ENCODE results near the gene NDUFV1. TPM values are rescaled to one million over a fixed set of nuclear protein-coding genes. Genes with fewer than 3 reads are reported as not detected.
"Not testable (repeated sequence)": the region's sequence is repeated elsewhere in the genome, so short reads cannot be mapped to it uniquely, and the experiment has no call there.

Gene NDUFV1
- polyA plus RNA-seq, 3 donors = 165 to 248 (median 201) TPM

DNA sequence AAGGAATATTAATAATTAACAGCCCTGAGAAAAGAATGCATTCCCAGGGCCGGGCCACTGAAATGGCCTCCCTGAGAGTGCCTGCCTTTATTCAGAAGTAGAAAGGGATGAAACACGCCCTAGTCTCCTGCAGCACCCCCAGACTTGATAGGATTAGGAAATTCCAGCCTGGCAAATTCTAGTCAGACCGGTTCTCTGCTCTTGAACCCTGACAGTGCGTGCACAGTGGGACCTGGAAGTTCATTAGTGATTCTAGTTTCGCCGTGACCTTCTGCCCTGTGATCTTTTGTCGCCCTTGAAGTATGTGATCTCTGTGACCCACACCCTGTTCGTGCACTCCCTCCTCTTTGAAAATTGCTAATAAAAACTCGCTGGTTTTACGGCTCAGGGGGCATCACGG is 25.3 kb upstream of the NDUFV1 start:
- peak in 2 of 11 donors; percentile 42 to 48 for DNase-seq (ENCODE audit: extremely low read depth in 1 of 11, low read depth in 9 of 11, low spot score in 4 of 11)

DNA sequence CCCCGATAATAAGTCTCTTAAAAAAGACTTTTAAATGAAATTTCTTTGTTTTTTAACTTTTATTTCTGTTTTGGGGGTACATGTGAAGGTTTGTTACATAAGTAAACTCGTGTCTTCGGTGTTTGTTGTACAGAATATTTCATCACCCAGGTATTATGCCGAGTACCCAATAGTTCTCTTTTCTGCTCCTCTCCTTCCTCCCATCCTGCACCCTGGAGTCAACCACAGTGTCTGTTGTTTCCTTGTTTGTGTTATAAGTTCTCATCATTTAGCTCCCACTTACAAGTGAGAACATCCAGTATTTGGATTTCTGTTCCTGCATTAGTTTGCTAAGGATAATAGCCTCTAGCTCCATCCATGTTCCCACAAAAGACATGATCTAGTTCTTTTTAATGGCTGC is 24.7 kb upstream of the NDUFV1 start:
- no peak for DNase-seq (ENCODE audit: extremely low read depth in 1 of 11, low read depth in 9 of 11, low spot score in 4 of 11)

DNA sequence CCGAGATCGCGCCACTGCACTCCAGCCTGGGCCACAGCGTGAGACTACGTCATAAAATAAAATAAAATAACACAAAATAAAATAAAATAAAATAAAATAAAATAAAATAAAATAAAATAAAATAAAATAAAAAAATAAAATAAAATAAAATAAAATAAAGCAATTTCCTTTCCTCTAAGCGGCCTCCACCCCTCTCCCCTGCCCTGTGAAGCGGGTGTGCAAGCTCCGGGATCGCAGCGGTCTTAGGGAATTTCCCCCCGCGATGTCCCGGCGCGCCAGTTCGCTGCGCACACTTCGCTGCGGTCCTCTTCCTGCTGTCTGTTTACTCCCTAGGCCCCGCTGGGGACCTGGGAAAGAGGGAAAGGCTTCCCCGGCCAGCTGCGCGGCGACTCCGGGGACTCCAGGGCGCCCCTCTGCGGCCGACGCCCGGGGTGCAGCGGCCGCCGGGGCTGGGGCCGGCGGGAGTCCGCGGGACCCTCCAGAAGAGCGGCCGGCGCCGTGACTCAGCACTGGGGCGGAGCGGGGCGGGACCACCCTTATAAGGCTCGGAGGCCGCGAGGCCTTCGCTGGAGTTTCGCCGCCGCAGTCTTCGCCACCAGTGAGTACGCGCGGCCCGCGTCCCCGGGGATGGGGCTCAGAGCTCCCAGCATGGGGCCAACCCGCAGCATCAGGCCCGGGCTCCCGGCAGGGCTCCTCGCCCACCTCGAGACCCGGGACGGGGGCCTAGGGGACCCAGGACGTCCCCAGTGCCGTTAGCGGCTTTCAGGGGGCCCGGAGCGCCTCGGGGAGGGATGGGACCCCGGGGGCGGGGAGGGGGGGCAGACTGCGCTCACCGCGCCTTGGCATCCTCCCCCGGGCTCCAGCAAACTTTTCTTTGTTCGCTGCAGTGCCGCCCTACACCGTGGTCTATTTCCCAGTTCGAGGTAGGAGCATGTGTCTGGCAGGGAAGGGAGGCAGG is 23.2 kb upstream of the NDUFV1 start, which contains the start of gene GSTP1:
Gene GSTP1 (plus strand): TSS at position 566 of the 958 bp plus-strand sequence. CDS start 32 bp downstream, at position 598.
- peak in 10 of 11 donors; percentile 77 to 93 (median 90) for DNase-seq (ENCODE audit: extremely low read depth in 1 of 11, low read depth in 9 of 11, low spot score in 4 of 11)

DNA sequence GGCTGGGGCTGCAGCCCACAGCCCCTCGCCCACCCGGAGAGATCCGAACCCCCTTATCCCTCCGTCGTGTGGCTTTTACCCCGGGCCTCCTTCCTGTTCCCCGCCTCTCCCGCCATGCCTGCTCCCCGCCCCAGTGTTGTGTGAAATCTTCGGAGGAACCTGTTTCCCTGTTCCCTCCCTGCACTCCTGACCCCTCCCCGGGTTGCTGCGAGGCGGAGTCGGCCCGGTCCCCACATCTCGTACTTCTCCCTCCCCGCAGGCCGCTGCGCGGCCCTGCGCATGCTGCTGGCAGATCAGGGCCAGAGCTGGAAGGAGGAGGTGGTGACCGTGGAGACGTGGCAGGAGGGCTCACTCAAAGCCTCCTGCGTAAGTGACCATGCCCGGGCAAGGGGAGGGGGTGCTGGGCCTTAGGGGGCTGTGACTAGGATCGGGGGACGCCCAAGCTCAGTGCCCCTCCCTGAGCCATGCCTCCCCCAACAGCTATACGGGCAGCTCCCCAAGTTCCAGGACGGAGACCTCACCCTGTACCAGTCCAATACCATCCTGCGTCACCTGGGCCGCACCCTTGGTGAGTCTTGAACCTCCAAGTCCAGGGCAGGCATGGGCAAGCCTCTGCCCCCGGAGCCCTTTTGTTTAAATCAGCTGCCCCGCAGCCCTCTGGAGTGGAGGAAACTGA is 22.4 kb upstream of the NDUFV1 start:
- DNase-seq (ENCODE audit: extremely low read depth in 1 of 11, low read depth in 9 of 11, low spot score in 4 of 11) = peak in 3 of 11 donors; percentile 40 to 62 (median 56)

DNA sequence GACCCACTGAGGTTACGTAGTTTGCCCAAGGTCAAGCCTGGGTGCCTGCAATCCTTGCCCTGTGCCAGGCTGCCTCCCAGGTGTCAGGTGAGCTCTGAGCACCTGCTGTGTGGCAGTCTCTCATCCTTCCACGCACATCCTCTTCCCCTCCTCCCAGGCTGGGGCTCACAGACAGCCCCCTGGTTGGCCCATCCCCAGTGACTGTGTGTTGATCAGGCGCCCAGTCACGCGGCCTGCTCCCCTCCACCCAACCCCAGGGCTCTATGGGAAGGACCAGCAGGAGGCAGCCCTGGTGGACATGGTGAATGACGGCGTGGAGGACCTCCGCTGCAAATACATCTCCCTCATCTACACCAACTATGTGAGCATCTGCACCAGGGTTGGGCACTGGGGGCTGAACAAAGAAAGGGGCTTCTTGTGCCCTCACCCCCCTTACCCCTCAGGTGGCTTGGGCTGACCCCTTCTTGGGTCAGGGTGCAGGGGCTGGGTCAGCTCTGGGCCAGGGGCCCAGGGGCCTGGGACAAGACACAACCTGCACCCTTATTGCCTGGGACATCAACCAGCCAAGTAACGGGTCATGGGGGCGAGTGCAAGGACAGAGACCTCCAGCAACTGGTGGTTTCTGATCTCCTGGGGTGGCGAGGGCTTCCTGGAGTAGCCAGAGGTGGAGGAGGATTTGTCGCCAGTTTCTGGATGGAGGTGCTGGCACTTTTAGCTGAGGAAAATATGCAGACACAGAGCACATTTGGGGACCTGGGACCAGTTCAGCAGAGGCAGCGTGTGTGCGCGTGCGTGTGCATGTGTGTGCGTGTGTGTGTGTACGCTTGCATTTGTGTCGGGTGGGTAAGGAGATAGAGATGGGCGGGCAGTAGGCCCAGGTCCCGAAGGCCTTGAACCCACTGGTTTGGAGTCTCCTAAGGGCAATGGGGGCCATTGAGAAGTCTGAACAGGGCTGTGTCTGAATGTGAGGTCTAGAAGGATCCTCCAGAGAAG is 21.6 kb upstream of the NDUFV1 start:
- no peak for DNase-seq (ENCODE audit: extremely low read depth in 1 of 11, low read depth in 9 of 11, low spot score in 4 of 11)

DNA sequence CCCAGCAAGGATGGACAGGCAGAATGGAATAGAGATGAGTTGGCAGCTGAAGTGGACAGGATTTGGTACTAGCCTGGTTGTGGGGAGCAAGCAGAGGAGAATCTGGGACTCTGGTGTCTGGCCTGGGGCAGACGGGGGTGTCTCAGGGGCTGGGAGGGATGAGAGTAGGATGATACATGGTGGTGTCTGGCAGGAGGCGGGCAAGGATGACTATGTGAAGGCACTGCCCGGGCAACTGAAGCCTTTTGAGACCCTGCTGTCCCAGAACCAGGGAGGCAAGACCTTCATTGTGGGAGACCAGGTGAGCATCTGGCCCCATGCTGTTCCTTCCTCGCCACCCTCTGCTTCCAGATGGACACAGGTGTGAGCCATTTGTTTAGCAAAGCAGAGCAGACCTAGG is 20.8 kb upstream of the NDUFV1 start:
- DNase-seq (ENCODE audit: extremely low read depth in 1 of 11, low read depth in 9 of 11, low spot score in 4 of 11) = no peak

DNA sequence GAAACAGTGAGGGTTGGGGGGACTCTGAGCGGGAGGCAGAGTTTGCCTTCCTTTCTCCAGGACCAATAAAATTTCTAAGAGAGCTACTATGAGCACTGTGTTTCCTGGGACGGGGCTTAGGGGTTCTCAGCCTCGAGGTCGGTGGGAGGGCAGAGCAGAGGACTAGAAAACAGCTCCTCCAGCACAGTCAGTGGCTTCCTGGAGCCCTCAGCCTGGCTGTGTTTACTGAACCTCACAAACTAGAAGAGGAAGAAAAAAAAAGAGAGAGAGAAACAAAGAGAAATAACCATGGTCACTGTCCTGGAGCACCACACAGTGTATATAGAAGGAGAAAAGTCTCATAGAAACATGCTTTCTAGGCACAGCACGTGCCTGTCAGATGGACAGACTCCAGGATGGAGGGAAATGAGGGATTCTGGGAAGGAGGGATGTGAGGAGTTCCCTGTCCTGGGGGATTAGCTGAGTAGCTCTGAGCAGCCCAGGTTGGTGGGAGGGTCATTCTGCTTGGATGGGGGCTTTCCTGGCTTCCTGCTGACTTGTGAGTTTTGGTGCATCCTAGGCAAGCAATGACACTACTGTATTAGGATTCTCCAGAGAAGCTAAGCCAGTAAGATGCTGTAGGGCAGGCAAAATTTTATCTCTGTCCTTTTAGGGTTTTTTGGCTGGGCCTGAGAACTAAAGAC is 20.0 kb upstream of the NDUFV1 start:
- no peak for DNase-seq (ENCODE audit: extremely low read depth in 1 of 11, low read depth in 9 of 11, low spot score in 4 of 11)

DNA sequence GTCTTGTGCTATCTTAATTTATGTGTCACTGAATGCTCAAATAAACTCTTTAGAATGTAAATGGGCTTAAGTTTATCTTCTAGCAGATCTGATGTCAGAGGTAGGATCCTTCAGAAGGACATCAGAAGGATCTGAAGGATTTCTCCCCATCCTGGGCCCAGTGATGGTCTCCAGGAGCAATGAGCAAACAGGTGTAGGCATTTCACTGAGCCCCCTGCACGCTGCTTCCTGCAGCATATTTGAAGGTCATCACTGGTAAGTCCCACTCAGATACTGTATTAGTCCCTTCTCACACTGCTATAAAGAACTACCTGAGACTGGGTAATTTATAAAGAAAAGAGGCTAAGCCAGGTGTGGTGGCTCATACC is 18.6 kb upstream of the NDUFV1 start:
- no peak for DNase-seq (ENCODE audit: extremely low read depth in 1 of 11, low read depth in 9 of 11, low spot score in 4 of 11)

DNA sequence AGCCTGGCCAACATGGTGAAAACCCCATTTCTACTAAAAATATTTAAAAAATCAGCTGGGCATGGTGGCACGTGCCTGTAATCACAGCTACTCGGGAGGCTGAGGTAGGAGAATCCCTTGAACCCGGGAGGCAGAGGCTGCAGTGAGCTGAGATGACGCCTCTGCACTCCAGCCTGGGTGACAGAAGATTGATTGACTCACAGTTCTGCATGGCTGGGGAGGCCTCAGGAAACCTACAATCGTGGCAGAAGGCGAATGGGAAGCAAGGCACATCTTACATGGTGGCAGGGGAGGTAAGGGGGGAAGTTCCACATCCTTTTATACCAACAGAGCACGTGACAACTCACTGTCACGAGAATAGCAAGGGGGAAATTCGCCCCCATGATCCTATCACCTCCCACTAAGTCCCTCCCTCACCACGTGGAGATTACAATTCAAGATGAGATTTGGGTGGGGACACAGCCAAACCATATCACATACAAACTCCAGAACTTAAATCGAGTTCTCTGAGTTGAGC is 17.8 kb upstream of the NDUFV1 start:
- DNase-seq (ENCODE audit: extremely low read depth in 1 of 11, low read depth in 9 of 11, low spot score in 4 of 11) = not testable (repeated sequence)

DNA sequence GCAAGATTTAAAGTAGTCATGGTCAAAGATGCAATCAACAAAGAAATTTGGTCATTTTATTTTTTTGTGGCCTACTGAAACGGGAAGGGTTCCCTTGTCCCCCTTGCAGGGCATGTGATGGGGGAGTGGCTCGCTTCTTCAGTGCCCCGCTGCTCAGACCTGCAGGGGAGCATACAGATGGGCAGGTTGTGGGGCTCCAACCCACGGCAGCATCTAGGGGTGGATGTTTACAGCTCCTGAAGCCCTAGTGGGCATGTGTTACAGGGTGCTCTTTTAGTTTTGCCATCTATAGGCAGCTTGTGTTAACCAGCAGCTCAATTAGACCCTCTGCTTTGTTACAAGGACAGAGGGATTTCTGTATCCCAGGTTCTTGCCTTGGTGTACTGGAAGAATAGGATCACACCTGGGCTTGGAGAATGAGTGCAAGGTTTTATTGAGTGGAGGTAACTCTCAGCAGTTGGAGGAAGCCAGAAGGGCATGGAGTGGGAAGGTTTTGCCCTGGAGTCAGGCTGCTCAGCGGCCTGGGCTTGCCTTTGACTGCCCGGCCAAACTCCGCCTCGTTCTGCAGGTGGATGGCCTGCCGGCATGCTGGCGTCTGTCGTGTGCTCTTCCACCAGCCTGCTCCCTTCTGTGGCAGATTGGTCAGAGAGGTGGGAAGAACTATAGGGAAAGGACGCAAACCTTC is 13.7 kb upstream of the NDUFV1 start:
- DNase-seq (ENCODE audit: extremely low read depth in 1 of 11, low read depth in 9 of 11, low spot score in 4 of 11) = no peak

DNA sequence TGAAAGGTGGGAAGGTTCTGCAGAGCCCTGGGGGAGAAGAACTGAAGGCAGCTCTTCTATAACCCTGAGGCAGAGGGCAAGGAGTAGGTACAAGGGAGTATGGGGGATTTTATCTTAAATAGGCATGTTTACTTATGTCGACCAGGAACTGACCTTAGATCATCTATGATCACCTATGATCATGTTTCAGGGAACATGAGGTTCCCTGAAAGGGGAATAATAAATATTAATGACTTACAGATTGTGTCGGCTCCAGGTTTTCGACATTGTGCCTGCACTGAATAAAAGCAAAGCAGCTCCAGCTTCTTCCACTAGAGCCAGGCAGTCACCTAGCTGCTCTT is 13.2 kb upstream of the NDUFV1 start:
- no peak for DNase-seq (ENCODE audit: extremely low read depth in 1 of 11, low read depth in 9 of 11, low spot score in 4 of 11)

DNA sequence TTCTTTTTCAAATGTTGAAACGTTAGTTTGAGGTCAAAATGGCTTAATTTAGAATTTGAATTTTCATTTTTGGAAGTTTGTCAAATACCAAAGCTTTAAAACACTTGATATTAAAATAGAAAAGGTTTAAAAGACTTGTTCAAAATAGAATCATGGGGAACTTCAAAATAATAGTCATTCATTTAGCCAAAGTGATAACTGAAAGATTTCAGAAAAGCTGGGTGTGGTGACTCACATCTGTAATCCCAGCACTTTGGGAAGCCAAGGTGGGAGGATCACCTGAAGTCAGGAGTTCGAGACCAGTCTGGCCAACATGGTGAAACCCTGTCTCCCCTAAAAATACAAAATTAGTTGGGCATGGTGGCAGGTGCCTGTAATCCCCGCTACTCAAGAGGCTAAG is 12.3 kb upstream of the NDUFV1 start:
- DNase-seq (ENCODE audit: extremely low read depth in 1 of 11, low read depth in 9 of 11, low spot score in 4 of 11) = no peak

DNA sequence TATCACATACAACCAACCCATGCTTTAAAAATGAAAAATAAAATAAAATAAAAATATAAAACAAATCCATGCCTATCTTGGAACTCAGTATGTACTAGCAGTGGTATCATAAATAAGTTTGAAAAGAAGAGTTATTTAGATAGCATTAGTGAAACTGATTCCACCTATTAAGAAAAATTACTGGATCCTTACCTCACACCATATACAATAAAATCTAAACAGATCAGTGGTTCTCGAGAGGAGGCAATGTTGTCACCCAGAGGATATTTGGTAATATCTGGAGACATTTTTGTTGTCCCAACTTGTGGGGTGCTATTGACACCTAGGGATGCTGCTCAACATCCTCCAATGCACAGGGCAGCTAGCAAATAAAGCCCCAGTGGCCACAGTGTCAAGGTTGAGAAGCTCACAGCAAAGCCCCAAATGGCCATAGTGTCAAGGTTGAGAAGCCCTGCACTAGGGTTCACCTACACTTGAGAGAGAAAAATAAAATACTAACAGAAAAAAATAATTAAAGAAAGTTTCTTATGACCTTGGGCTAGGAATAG is 9.9 kb upstream of the NDUFV1 start:
- no peak for DNase-seq (ENCODE audit: extremely low read depth in 1 of 11, low read depth in 9 of 11, low spot score in 4 of 11)

DNA sequence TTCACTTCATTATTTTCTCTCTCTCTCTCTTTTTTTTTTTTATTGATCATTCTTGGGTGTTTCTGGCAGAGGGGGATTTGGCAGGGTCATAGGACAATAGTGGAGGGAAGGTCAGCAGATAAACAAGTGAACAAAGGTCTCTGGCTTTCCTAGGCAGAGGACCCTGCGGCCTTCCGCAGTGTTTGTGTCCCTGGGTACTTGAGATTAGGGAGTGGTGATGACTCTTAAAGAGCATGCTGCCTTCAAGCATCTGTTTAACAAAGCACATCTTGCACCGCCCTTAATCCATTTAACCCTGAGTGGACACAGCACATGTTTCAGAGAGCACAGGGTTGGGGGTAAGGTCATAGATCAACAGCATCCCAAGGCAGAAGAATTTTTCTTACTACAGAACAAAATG is 9.3 kb upstream of the NDUFV1 start:
- DNase-seq (ENCODE audit: extremely low read depth in 1 of 11, low read depth in 9 of 11, low spot score in 4 of 11) = not testable (repeated sequence)

DNA sequence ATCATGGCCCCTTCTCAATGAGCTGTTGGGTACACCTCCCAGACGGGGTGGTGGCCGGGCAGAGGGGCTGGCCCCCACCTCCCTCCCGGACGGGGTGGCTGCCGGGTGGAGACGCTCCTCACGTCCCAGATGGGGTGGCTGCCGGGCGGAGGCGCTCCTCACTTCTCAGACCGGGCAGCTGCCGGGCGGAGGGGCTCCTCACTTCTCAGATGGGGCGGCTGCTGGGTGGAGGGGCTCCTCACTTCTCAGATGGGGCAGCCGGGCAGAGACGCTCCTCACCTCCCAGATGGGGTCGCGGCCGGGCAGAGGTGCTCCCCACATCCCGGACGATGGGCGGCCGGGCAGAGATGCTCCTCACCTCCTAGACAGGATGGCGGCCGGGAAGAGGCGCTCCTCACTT is 8.8 kb upstream of the NDUFV1 start:
- not testable (repeated sequence) for DNase-seq (ENCODE audit: extremely low read depth in 1 of 11, low read depth in 9 of 11, low spot score in 4 of 11)

DNA sequence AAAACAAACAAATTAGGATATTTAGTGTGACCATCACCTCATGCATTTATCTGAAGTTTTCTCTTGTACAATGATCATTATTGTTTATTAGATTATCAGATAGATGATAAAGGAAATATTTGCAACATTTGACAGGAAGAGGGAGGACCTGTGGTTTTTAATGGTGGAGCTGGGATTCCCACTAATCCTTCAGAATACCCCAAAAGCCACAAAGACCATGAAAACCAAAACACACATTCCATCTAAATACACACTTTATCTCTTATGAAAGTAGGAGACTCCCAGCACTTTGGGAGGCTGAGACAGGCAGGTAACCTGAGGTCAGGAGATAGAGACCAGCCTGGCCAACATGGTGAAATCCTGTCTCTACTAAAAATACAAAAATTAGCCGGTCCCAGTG is 7.6 kb upstream of the NDUFV1 start:
- no peak for DNase-seq (ENCODE audit: extremely low read depth in 1 of 11, low read depth in 9 of 11, low spot score in 4 of 11)

DNA sequence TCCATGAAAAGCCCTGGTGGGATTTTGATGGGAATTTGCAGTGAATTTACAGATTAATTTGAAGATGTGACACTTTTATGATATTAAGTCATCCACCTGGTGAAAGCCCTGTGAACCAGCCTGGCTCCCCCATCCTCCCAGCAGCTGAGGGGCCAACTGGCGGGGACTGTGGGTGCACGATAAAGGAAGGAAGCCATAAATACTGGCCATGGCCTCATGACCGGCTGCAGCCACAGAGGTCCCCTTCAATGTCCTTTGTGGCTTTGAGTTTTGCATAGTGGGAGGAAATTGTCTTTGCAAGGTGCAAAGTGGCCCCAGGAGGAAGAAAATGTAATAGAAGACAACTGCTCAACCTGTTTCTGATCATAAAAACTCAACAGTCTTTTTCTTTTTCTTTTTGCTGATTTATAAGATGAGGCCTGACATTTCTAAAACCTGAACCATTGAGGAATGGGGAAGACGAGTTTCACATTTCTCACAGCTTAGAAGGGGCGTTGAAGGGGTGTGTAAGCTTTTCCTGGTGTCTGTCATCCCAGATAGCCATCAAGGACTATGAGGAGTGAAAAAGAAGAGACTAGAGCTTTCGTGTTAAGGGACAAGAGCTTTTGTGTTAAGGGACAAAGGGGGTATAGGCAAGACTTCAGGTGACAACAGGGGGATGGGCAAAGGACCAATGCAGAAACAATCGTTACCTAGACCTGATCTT is 6.3 kb upstream of the NDUFV1 start:
- DNase-seq (ENCODE audit: extremely low read depth in 1 of 11, low read depth in 9 of 11, low spot score in 4 of 11) = no peak
